Activated naive CD8-positive, alpha-beta T cell (primary cell): ENCODE data around the gene PEA15.
A peak's percentile ranks its signal among the peaks of the same experiment; 100 is the strongest.

Experiments used
- H3K27ac Mint-ChIP-seq: one replicate; pipeline ENCODE4 v1.8.0; 2021; ENCODE audit warnings: mixed read lengths
- H3K27me3 Mint-ChIP-seq: one replicate; pipeline ENCODE4 v1.8.0; 2021; ENCODE audit warnings: mixed read lengths
- H3K36me3 Mint-ChIP-seq: one replicate; pipeline ENCODE4 v1.8.0; 2021; ENCODE audit warnings: mixed read lengths
- H3K4me1 Mint-ChIP-seq: one replicate; pipeline ENCODE4 v1.8.0; 2021; ENCODE audit warnings: low read depth, mixed read lengths
- H3K4me3 Mint-ChIP-seq: one replicate; pipeline ENCODE4 v1.8.0; 2021; ENCODE audit warnings: mild to moderate bottlenecking, mixed read lengths
- H3K9me3 Mint-ChIP-seq: one replicate; pipeline ENCODE4 v1.8.0; 2021; ENCODE audit warnings: low read depth, mixed read lengths

PEA15 gene

DNA sequence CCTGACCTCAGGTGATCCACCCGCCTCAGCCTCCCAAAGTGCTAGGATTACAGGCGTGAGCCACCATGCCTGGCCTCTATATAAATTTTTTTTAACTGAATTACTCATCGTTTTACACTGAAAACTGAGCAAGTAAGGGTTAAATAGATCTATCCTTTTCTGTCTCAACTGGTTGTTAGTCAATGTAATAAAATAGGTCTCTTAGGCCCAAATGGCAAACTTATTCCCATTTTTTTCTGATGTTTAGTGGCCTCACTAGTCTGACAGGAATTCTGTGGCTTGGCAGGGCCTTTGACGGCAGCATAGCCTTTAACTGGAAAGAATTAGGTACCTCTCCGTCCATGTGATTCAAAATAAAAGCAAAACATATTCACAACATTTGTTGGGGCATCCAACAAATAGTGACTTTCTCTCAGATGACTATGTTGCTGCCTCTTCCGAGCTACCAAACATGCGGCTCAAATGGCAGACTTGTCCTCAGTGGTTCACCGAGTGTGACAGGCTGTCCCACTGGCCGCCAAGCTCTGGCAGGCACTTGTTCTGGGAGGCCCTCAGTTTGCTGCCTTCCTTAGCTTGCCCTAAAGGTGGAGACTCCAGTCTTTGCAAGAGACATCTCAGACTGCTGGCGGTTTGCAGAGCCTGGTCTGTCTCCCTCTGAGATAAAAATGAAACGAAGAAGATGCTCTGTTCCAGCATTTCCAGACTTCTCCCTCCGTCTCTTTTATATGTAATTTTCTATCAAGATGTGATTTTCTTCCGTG lies 36.4 kb upstream of the PEA15 start:
- Mint-ChIP-seq H3K4me1 (peaks cover 14% of the 10 kb centered on the region), H3K4me3 (no peak overlapping the region), H3K36me3 (peaks cover 3% of the 10 kb centered on the region), H3K9me3 (no peaks in the 10 kb centered on the region), H3K27me3 (no peaks in the 10 kb centered on the region), H3K27ac (no peak overlapping the region)

DNA sequence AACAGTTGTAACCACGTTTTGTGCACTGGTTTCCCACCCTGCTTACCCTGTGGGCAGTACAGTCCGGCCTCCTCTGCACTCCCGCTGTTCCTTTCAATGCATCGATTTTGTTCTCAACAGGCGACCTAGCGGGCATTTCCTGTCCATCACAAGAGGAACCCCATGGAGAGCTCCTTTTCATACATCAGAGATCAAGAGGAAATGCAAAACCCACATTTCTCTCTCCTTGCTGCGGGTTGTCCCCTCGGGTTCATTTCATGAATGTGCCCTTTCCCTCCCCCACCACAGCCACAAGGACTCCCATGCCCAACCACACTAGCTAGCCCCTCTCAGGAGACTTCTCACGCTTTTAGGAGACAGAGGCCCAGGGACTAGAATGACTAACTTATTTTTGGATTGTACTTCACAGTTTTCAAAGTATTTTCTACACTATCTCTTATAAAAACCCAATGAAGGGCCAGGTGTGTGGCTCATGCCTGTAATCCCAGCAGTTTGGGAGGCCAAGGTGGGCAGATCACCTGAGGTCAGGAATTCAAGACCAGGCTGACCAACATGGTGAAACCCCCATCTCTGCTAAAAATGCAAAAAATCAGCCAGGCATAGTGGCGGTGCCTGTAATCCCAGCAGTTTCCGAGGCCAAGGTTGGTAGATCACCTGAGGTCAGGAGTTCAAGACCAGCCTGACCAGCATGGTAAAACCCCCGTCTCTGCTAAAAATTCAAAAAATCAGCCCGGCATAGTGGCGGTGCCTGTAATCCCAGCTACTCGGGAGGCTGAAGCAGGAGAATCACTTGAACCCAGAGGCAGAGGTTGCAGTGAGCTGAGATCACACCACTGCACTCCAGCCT lies 35.4 kb upstream of the PEA15 start:
- peaks cover 14% of the 10 kb centered on the region for H3K4me1 Mint-ChIP-seq
- H3K27ac Mint-ChIP-seq, result peak overlapping the region; percentile 31
- no peaks in the 10 kb centered on the region for H3K9me3 Mint-ChIP-seq
- H3K27me3 Mint-ChIP-seq, result no peaks in the 10 kb centered on the region
- no peak overlapping the region for H3K4me3 Mint-ChIP-seq
- peaks cover 3% of the 10 kb centered on the region for H3K36me3 Mint-ChIP-seq

DNA sequence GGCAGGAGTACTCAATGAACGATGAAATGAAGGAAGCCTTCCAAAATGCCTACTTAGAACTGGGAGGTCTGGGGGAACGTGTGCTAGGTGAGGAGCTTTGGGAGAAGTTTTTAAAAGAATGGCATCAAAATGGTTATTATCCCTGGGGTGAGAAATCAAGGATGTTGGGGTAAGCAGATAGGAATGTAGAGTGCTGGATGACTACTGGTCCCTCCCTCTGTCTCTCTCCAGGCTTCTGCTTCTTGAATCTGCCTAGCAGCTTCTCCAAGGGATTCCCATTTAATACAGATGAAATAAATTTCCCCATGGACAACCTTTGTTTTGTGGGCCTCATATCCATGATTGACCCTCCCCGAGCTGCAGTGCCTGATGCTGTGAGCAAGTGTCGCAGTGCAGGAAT lies 33.8 kb upstream of the PEA15 start:
- peaks cover 14% of the 10 kb centered on the region for H3K4me1 Mint-ChIP-seq
- H3K4me3 Mint-ChIP-seq, result no peak overlapping the region
- H3K36me3 Mint-ChIP-seq, result peaks cover 3% of the 10 kb centered on the region
- H3K27ac Mint-ChIP-seq, result no peak overlapping the region
- no peaks in the 10 kb centered on the region for H3K9me3 Mint-ChIP-seq
- H3K27me3 Mint-ChIP-seq, result no peaks in the 10 kb centered on the region

DNA sequence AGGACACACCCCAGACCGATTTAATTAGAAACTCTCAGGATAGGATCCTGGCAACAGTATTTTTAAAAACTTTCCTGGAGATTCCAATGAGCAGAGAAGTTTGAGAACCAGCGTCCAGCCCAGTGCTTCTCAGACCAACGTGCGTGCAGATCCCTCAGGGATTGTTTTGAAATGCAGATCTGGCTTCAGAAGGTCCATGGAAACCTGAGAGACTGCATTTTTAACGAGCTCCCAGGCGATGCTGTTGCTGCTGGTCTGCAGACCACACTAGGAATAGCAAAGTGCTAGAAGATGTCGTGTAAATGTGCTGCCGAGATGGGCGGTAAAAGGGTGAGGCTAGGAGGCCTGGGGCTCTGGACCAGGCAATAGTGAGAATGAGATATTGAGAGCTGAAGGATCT lies 33.2 kb upstream of the PEA15 start:
- no peaks in the 10 kb centered on the region for H3K9me3 Mint-ChIP-seq
- H3K27ac Mint-ChIP-seq, result no peak overlapping the region
- peaks cover 14% of the 10 kb centered on the region for H3K4me1 Mint-ChIP-seq
- H3K4me3 Mint-ChIP-seq, result no peak overlapping the region
- no peaks in the 10 kb centered on the region for H3K27me3 Mint-ChIP-seq
- peaks cover 3% of the 10 kb centered on the region for H3K36me3 Mint-ChIP-seq

DNA sequence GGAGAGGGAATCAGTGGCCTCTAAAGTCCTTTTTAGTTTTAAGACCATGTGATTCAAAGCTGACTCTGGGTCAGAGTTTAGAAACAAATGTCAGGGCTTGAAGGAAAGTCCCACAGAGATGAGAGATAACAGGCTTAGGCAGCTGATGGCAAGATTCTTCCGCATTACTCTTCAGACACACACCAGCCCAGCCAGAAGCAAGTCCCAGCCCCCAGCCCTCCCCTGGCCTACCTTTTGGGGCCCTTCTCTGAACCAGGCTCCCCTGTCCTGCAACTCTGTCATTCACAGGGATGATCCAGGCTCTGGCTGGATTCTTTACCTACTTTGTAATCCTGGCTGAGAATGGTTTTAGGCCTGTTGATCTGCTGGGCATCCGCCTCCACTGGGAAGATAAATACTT lies 28.0 kb upstream of the PEA15 start:
- no peak overlapping the region for H3K27ac Mint-ChIP-seq
- no peaks in the 10 kb centered on the region for H3K9me3 Mint-ChIP-seq
- no peaks in the 10 kb centered on the region for H3K36me3 Mint-ChIP-seq
- H3K27me3 Mint-ChIP-seq, result peaks cover 2% of the 10 kb centered on the region
- H3K4me1 Mint-ChIP-seq, result no peaks in the 10 kb centered on the region
- no peak overlapping the region for H3K4me3 Mint-ChIP-seq

DNA sequence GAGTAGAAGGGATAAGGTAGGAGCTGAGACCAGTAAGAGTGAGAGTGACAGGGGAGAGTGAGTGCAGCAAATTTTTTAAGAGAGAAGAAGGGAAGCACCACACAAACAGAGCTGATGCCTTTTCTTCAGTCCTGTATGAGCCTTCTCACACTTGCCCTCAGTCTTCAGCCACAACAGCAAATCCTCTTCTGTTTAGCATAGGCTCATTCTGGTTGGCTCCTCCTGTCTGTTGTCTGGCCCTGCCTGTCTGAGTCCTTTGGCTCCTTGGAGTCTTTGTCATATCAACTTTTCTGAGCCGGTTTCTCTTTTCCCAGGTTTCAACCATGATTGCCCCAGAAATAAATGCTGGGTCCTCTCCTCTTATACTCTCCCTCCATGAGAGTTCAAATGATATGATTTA lies 27.5 kb upstream of the PEA15 start:
- Mint-ChIP-seq H3K9me3 (no peaks in the 10 kb centered on the region), H3K27me3 (peaks cover 2% of the 10 kb centered on the region), H3K4me3 (no peak overlapping the region)

DNA sequence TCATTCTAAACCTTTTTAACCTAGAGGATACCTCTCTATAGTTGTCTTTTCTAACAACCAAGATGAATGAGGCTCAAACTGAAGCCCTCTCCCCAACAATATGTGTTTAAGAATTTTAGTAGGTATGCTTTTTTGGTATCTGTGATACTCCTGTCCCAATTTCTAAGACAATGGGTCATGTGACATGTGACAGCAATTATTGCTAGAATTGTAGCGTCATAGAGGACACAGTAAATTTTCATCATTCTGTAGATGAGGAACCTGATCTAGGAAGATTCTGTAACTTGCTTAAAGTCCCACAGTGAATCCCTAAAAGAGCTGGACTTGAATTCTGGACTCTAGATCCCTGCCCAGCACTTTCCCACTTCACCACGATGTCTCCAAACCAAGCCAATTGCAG lies 26.5 kb upstream of the PEA15 start:
- Mint-ChIP-seq H3K27ac (no peak overlapping the region), H3K4me1 (no peaks in the 10 kb centered on the region), H3K9me3 (no peaks in the 10 kb centered on the region), H3K4me3 (no peak overlapping the region), H3K36me3 (no peaks in the 10 kb centered on the region), H3K27me3 (peaks cover 3% of the 10 kb centered on the region)

More for the DNA sequence above, 27.5 kb upstream of the PEA15 start:
- Mint-ChIP-seq H3K4me1 (no peaks in the 10 kb centered on the region), H3K27ac (no peak overlapping the region), H3K36me3 (no peaks in the 10 kb centered on the region)

DNA sequence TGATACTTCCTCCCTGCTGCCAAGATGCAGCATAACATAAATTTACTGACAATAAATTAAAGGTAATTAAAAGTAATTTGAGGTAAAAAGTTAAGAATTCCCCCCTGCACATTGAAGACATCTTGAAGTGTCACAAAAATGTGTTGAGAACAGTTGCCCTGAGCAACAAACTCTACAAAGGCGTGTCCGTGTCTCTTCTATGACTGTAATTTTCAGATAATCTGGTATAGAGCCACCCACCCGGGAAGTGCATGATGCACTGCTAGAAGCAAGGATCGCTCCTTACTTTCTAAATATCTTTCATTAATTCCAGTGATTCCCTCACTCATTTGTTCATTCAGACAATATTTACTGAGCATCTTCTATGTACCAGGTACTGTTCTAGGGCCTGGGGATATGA lies 25.8 kb upstream of the PEA15 start:
- Mint-ChIP-seq H3K27me3 (peaks cover 3% of the 10 kb centered on the region), H3K9me3 (no peaks in the 10 kb centered on the region)

DNA sequence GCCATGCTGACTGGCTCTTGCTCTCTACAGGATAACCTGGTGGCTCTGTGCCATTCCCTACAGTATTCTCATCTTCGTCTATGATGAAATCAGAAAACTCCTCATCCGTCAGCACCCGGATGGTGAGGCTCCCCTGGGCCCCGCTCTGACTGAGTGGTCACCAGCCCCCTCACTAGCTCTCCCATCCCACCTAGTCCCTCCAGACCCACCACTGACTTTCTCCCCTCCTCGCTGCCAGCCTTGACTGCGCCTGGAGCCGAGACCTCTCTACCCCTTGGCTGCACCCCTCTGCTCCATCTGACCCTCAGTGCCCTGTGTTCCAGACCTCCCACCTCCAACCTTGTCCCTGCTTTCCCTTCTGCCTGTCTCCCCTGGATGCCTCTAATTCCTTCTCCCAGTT lies 18.9 kb upstream of the PEA15 start:
- Mint-ChIP-seq H3K4me3 (no peak overlapping the region), H3K27me3 (peaks cover 2% of the 10 kb centered on the region), H3K4me1 (no peaks in the 10 kb centered on the region), H3K27ac (no peak overlapping the region), H3K36me3 (no peaks in the 10 kb centered on the region), H3K9me3 (no peaks in the 10 kb centered on the region)

More for the DNA sequence above, 25.8 kb upstream of the PEA15 start:
- Mint-ChIP-seq H3K4me1 (no peaks in the 10 kb centered on the region), H3K4me3 (no peak overlapping the region), H3K36me3 (no peaks in the 10 kb centered on the region), H3K27ac (no peak overlapping the region)

DNA sequence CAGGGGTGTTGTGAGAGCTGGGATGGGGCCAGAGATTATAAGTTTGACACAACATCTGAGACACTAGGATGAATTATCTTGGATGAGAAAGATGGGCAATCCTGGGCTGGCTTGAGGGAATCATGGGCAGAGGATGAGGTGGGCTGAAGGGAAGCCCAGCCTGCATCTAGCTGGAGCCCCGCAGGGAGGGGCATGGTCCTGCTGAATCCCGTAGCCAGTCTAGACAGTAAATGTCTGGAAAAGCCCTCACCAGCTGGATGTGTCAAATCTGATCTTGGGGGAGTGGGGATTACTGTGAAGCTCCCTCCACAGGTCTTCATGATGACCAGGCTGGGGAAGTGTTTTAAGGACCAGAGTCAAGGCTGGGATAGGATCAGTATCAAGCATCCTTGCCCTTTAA lies 18.5 kb upstream of the PEA15 start:
- Mint-ChIP-seq H3K4me3 (no peak overlapping the region), H3K36me3 (no peaks in the 10 kb centered on the region), H3K4me1 (no peaks in the 10 kb centered on the region), H3K27me3 (peaks cover 2% of the 10 kb centered on the region), H3K27ac (no peak overlapping the region), H3K9me3 (no peaks in the 10 kb centered on the region)

DNA sequence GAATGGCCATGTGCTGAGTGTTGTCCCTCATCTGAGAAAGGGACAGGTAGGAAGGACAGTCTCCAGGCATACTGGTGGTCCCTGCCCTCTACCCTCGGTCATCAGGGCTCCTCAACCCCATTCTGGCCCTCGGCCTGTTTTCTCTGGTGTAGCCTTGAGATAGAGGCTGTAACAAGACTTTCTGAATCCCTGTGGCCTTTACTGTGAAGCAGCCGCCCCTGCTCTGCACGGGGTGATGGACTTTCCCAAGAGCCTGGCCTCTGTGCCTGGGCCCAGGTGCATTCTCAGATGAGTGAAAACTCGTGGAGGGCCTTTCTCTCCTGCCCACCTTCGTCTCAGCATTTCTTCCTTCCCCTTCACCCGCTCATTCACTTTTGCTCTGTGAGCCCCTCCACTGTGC lies 17.8 kb upstream of the PEA15 start:
- H3K4me3 Mint-ChIP-seq, result no peak overlapping the region
- H3K9me3 Mint-ChIP-seq, result no peaks in the 10 kb centered on the region
- H3K36me3 Mint-ChIP-seq, result no peaks in the 10 kb centered on the region
- H3K4me1 Mint-ChIP-seq, result no peaks in the 10 kb centered on the region
- no peak overlapping the region for H3K27ac Mint-ChIP-seq
- peaks cover 2% of the 10 kb centered on the region for H3K27me3 Mint-ChIP-seq

DNA sequence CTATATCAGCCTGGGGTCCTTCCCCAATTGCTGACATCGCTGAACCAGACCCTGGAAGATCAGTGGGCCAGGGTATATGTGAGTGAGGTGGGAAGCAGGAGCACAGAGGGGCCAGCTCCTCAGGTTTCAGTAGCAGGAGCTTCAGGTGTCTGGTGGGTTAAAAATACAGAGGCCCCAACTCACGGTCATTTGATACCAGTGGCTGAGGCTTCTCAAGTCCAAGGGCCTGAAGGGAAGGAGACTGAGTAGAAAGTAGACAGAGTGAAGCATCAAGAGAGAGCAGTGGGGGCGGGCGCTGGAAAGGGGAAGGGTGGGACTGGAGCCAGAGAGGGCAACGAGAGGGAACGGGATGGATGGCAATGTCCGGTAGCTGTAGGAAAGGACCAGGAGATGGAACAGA lies 16.8 kb upstream of the PEA15 start:
- Mint-ChIP-seq H3K27ac (no peak overlapping the region), H3K4me3 (no peak overlapping the region), H3K36me3 (no peaks in the 10 kb centered on the region), H3K4me1 (no peaks in the 10 kb centered on the region), H3K9me3 (no peaks in the 10 kb centered on the region), H3K27me3 (no peaks in the 10 kb centered on the region)

DNA sequence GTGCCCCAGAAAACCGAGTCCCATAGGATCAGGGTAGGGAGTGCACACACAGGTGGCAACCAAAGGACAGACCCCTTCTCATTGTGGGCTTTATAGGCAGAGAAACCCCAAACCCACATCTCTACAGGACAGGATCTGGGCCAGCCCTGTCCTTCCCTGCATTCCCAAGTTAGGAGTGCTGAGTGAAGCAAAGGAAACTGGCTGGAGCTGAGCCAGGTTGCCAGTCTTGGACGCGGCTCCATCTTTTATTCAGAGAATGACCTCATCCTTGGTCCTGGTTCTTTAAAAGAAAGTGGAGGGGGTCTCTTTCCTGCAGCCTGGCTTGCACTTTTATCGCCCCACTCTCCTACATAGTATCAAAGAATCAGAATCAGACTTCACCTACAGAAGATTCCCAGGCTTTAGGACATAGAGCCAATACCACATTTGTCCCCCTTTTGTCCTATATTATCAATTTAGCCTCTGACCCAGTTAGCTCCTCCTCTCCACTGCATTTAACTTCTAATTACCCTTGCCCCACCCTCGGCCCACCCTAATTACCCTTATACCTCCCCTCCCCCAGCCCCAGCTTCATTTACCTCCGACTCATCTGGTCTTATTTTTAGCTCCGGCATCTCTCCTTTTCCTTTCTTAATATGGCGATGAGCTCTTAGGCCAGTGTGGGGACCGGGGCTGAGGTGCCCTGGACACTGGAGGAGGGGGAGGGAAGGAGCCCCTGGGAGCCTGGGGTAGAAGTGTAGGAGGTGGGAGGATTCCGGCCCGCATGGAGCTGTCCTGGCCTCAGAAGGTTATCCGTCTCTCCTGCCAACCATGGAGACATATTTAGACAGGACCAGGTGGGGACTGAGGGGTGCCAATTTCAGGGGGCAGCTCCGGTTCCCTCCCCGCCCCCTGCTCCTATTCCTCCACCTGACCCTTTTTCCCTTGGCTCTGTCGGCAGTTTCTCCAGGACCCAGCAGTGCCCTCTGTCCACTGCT lies 15.2 kb upstream of the PEA15 start, which contains the start of gene CASQ1:
CASQ1 (plus strand) TSS at position 927 of the 977 bp plus-strand sequence. CDS start 177 bp downstream, outside the sequence.
- no peaks in the 10 kb centered on the region for H3K27me3 Mint-ChIP-seq
- H3K36me3 Mint-ChIP-seq, result no peaks in the 10 kb centered on the region
- H3K4me3 Mint-ChIP-seq, result no peak within 1 kb of the TSS
- H3K9me3 Mint-ChIP-seq, result no peaks in the 10 kb centered on the region
- H3K27ac Mint-ChIP-seq, result no peak within 1 kb of the TSS
- no peaks in the 10 kb centered on the region for H3K4me1 Mint-ChIP-seq

DNA sequence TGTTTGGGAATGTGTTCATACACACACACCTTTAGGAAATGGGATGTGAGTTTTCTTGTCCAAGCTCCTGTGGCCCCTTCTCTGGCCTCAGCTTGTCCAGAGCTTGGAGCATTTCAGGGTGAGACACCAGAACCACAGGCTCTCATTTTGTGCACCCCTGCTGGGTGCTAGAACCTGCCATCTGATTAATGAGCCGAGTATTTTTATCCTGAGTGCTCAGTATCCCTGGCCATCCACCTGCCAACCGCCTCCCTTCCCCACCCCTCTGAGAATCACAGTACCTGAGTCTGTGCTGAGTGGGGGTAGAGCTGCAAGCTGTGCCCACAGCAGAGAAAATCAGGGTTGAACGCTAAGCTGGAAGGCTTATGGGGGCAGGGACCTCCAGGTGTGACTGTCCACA lies 13.4 kb upstream of the PEA15 start:
- H3K36me3 Mint-ChIP-seq, result no peaks in the 10 kb centered on the region
- H3K27ac Mint-ChIP-seq, result no peak overlapping the region
- H3K4me3 Mint-ChIP-seq, result no peak overlapping the region
- H3K27me3 Mint-ChIP-seq, result no peaks in the 10 kb centered on the region
- no peaks in the 10 kb centered on the region for H3K4me1 Mint-ChIP-seq
- no peaks in the 10 kb centered on the region for H3K9me3 Mint-ChIP-seq
